Endothelial cell of umbilical vein (primary cell): ENCODE measurements around the gene AKAP8L. TPM values are rescaled to one million over a fixed set of nuclear protein-coding genes. Genes with fewer than 3 reads are reported as not detected.

ENCODE experiments used
- BruUV-seq: library from RNA; stranded (reverse); fragments of 400-500 nt; replicated peaks from 2 replicates; lab custom pipeline; 2021; lab: Mats Ljungman, UMichigan
- CTCF ChIA-PET: fragments of 300-600, 350-600 bp; sonication (Branson Sonifier 250); formaldehyde crosslinking; loops from one replicate; lab custom pipeline; 2021; ENCODE audit warnings: antibody characterized with exemption, inconsistent platforms; lab: Charles Lee
- POLR2A ChIA-PET: fragments of 300-600, 350-600 bp; sonication (Branson Sonifier 250); formaldehyde crosslinking; loops from one replicate; lab custom pipeline; 2021; ENCODE audit warnings: antibody characterized with exemption, inconsistent platforms; lab: Charles Lee
- DNase-seq: peaks from one replicate; pipeline ENCODE4 v3.0.0-alpha.2; 2011; ENCODE audit warnings: low read depth, low spot score
- FAIRE-seq: peaks from 2 replicates; lab custom pipeline; 2011; peaks lifted over from hg19 to GRCh38; lab: Jason Lieb, UNC
- H2AFZ ChIP-seq: 2 replicates; pipeline ENCODE4 v1.6.0; 2012; ENCODE audit warnings: low read depth, low read length, control low read depth, inconsistent platforms
- H3K27ac ChIP-seq: 2 replicates; pipeline ENCODE4 v1.5.1; 2011; ENCODE audit warnings: low read depth, mild to moderate bottlenecking, control low read depth, low read length, moderate library complexity; ENCODE audit not compliant: insufficient read depth
- H3K27me3 ChIP-seq, 2 experiments: 2 replicates each; pipeline versions ENCODE4 v1.6.0 to v1.6.1; 2011; ENCODE audit warnings: low read length in 2 of 2, mixed read lengths in 1 of 2; ENCODE audit not compliant: control insufficient read depth in 2 of 2, insufficient read depth in 2 of 2
- H3K36me3 ChIP-seq, 2 experiments: 2 replicates in 1 of 2; 3 replicates in 1 of 2; pipeline ENCODE4 v1.5.1; 2011; ENCODE audit warnings: low read length in 2 of 2, mild to moderate bottlenecking in 1 of 2, moderate library complexity in 1 of 2; ENCODE audit not compliant: control insufficient read depth in 2 of 2, insufficient read depth in 2 of 2; ENCODE audit errors: extremely low read depth in 1 of 2
- H3K4me1 ChIP-seq: 3 replicates; pipeline ENCODE4 v1.5.1; 2011; ENCODE audit warnings: mild to moderate bottlenecking, low read length; ENCODE audit not compliant: control insufficient read depth, insufficient read depth; ENCODE audit errors: extremely low read depth
- H3K4me2 ChIP-seq: 2 replicates; pipeline ENCODE4 v1.6.1; 2011; ENCODE audit warnings: low read length, control low read depth, mixed read lengths; ENCODE audit not compliant: insufficient read depth
- H3K4me3 ChIP-seq, 3 experiments: fragments of 200-600 bp in 1 of 3; sonication (generic), shearing (Covaris generic) in 1 of 3; replicated peaks in 1 of 3; 2 replicates each; pipeline ENCODE4 v1.5.1; 2011 to 2016; ENCODE audit warnings: control low read depth in 3 of 3, low read length in 3 of 3, mild to moderate bottlenecking in 2 of 3, inconsistent platforms in 1 of 3, low read depth in 1 of 3, moderate library complexity in 1 of 3; ENCODE audit not compliant: insufficient read depth in 1 of 3
- H3K79me2 ChIP-seq: 2 replicates; pipeline ENCODE4 v1.6.0; 2012; ENCODE audit warnings: low read length, inconsistent platforms; ENCODE audit not compliant: control insufficient read depth, insufficient read depth
- H3K9ac ChIP-seq: replicated peaks from 2 replicates; pipeline ENCODE3; 2011; ENCODE audit warnings: low read length, control low read depth; ENCODE audit not compliant: insufficient read depth; ENCODE audit errors: extremely low read depth
- H3K9me1 ChIP-seq: replicated peaks from 3 replicates; pipeline ENCODE4 v1.6.0; 2011; ENCODE audit warnings: mild to moderate bottlenecking, low read length; ENCODE audit not compliant: control insufficient read depth, insufficient read depth; ENCODE audit errors: extremely low read depth
- H3K9me3 ChIP-seq: replicated peaks from 2 replicates; pipeline ENCODE4 v1.5.1; 2012; ENCODE audit warnings: low read length, inconsistent platforms; ENCODE audit not compliant: control insufficient read depth, insufficient read depth
- H4K20me1 ChIP-seq: replicated peaks from 2 replicates; pipeline ENCODE3; 2011; ENCODE audit warnings: mild to moderate bottlenecking, low read length; ENCODE audit not compliant: control insufficient read depth, insufficient read depth; ENCODE audit errors: extremely low read depth
- EZH2 ChIP-seq: IDR thresholded peaks from 2 replicates; pipeline ENCODE4 v1.6.1; 2012; ENCODE audit warnings: borderline replicate concordance, low read depth, mild to moderate bottlenecking, moderate library complexity, low read length, inconsistent platforms; ENCODE audit not compliant: severe bottlenecking
- FOS ChIP-seq: IDR thresholded peaks from 2 replicates; pipeline ENCODE4 v1.6.1; 2011; ENCODE audit warnings: mild to moderate bottlenecking, low read length, moderate library complexity, borderline replicate concordance; ENCODE audit not compliant: insufficient read depth
- GATA2 ChIP-seq: IDR thresholded peaks from 2 replicates; pipeline ENCODE4 v1.7.0; 2011; ENCODE audit warnings: low read depth, mild to moderate bottlenecking, moderate library complexity, mixed read lengths, low read length; ENCODE audit not compliant: insufficient read length, insufficient read depth
- JUN ChIP-seq: IDR thresholded peaks from 2 replicates; pipeline ENCODE4 v1.6.1; 2011; ENCODE audit warnings: borderline replicate concordance, low read depth; ENCODE audit not compliant: insufficient read length, insufficient read depth
- MYC ChIP-seq: IDR thresholded peaks from one replicate; pipeline ENCODE4 v1.6.1; 2011; ENCODE audit warnings: mild to moderate bottlenecking, low read depth, low read length
- POLR2A ChIP-seq: IDR thresholded peaks from 2 replicates; pipeline ENCODE4 v1.6.1; 2012; ENCODE audit warnings: low read depth, mild to moderate bottlenecking, control low read depth, low read length
- POLR2AphosphoS5 ChIP-seq: IDR thresholded peaks from 2 replicates; pipeline ENCODE4 v1.6.1; 2012; ENCODE audit warnings: low read depth, mild to moderate bottlenecking, control low read depth, low read length, moderate library complexity; ENCODE audit not compliant: insufficient read depth
- dilution Hi-C: fragments of 300-500 bp; cut with MboI; formaldehyde crosslinking; loops from one replicate; pipeline ENCODE4 v1.15.0; 2019; ENCODE audit warnings: low sequenced_read_pairs; ENCODE audit not compliant: extremely low pct_ligation_motif_present
- intact Hi-C: fragments of 100-400 bp; cut with micrococcal nuclease; formaldehyde crosslinking; loops from one replicate; pipeline ENCODE4 v1.10.0; 2022
- polyA plus RNA-seq, 4 experiments: library from polyadenylated mRNA; depleted of rRNA in 3 of 4; stranded (reverse) in 3 of 4; unstranded in 1 of 4; fragments of >200 nt; gene quantifications; 2 replicates each; pipeline versions ENCODE4 v1.2.1 to v1.2.3, GENCODE V29; 2011 to 2012; ENCODE audit warnings: missing spikeins in 1 of 4
- total RNA-seq: library from RNA; stranded (reverse); gene quantifications from 2 replicates; pipeline ENCODE4 v1.2.3, GENCODE V29; 2021
- TF ChIP-seq, protein P1 (sequence below): IDR thresholded peaks from 2 replicates; pipeline ENCODE4 v1.6.1; 2011; ENCODE audit not compliant: insufficient read depth, insufficient read length
- TF ChIP-seq, protein P2 (sequence below), 2 donors: IDR thresholded peaks; 1 replicate in 1 of 2; 2 replicates in 1 of 2; pipeline ENCODE4 v1.5.1; 2011; ENCODE audit warnings: low read length in 2 of 2, mild to moderate bottlenecking in 2 of 2, moderate library complexity in 2 of 2, control low read depth in 1 of 2, inconsistent platforms in 1 of 2, low read depth in 1 of 2; ENCODE audit not compliant: insufficient read depth in 1 of 2; ENCODE audit errors: extremely low read depth in 1 of 2

Gene AKAP8L
- total and polyA plus RNA-seq, 2 donors (not counting 3 experiments of a cell fraction or from before 2014, with no cell fraction given): 63.9 to 99.6 TPM

GRCh38 chr19:15438124-15438496 lies 19.3 kb upstream of the AKAP8L start:
- no peak overlapping the region for H3K4me3 ChIP-seq
- CTCF ChIA-PET: interaction anchor here (1.6 kb wide), 1 partner anchor 346 kb away, joined by 9 read pairs; no protein-coding TSS in a partner anchor
- no peaks in the 10 kb centered on the region for H3K79me2 ChIP-seq
- DNase-seq (no peak), FAIRE-seq (no peak)
- H3K9me1 ChIP-seq: no peaks in the 10 kb centered on the region
- no peak overlapping the region for H3K9ac ChIP-seq
- no peaks in the 10 kb centered on the region for H4K20me1 ChIP-seq
- no peak overlapping the region for H3K27ac ChIP-seq
- peaks cover 3% of the 10 kb centered on the region for H3K4me1 ChIP-seq
- H3K4me2 ChIP-seq: no peak overlapping the region
- dilution Hi-C loops (no loop called here), intact Hi-C loops (no loop called here)
- no peak overlapping the region for H2AFZ ChIP-seq
- H3K27me3 ChIP-seq: no peaks in the 10 kb centered on the region
- BruUV-seq: no TSS peak
- POLR2A ChIA-PET: no interaction called here
- H3K36me3 ChIP-seq: no peaks in the 10 kb centered on the region
- no peak for TF ChIP-seq POLR2A
- TF ChIP-seq POLR2AphosphoS5: no peak
- no peak for TF ChIP-seq GATA2
- no peak for TF ChIP-seq EZH2
- TF ChIP-seq, protein P1, sequence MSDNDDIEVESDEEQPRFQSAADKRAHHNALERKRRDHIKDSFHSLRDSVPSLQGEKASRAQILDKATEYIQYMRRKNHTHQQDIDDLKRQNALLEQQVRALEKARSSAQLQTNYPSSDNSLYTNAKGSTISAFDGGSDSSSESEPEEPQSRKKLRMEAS: no peak
- no peak for TF ChIP-seq MYC
- no peak for TF ChIP-seq FOS
- TF ChIP-seq, protein P2, sequence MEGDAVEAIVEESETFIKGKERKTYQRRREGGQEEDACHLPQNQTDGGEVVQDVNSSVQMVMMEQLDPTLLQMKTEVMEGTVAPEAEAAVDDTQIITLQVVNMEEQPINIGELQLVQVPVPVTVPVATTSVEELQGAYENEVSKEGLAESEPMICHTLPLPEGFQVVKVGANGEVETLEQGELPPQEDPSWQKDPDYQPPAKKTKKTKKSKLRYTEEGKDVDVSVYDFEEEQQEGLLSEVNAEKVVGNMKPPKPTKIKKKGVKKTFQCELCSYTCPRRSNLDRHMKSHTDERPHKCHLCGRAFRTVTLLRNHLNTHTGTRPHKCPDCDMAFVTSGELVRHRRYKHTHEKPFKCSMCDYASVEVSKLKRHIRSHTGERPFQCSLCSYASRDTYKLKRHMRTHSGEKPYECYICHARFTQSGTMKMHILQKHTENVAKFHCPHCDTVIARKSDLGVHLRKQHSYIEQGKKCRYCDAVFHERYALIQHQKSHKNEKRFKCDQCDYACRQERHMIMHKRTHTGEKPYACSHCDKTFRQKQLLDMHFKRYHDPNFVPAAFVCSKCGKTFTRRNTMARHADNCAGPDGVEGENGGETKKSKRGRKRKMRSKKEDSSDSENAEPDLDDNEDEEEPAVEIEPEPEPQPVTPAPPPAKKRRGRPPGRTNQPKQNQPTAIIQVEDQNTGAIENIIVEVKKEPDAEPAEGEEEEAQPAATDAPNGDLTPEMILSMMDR (IDR thresholded peaks at IDR 0.05; ENCODE audit: extremely low read depth in 1 of 2, insufficient read depth in 1 of 2, low read depth in 1 of 2, low read length in 2 of 2): no peak
- no peak for TF ChIP-seq JUN
- no peaks in the 10 kb centered on the region for H3K9me3 ChIP-seq
